GM21360 (cell line): ENCODE results near the gene GATA5.

Source experiments
- ATAC-seq: cut with Tn5 transposase; IDR thresholded peaks from one replicate; pipeline ENCODE4 v1.9.1; 2021; ENCODE audit warnings: mild to moderate bottlenecking, moderate library complexity; ENCODE audit not compliant: unreplicated experiment

GATA5 gene

GRCh38 chr20:62473717-62474603 is 1.8 kb downstream of the GATA5 start:
- no peak for ATAC-seq

- no peak for ATAC-seq
These were observed 2.7 kb downstream of the GATA5 start for GRCh38 chr20:62472941-62473585.

- ATAC-seq, result no peak
These were observed 3.5 kb downstream of the GATA5 start for GRCh38 chr20:62472138-62472940.

GRCh38 chr20:62470459-62470858 is 5.3 kb downstream of the GATA5 start:
- ATAC-seq, result no peak

- no peak for ATAC-seq
These were observed 5.8 kb downstream of the GATA5 start for GRCh38 chr20:62470001-62470400.

- ATAC-seq, result no peak
These were observed 6.4 kb downstream of the GATA5 start for GRCh38 chr20:62469352-62469751.

GRCh38 chr20:62466806-62467537 is 8.8 kb downstream of the GATA5 start:
- ATAC-seq, result no peak

- ATAC-seq, result no peak
These were observed 9.6 kb downstream of the GATA5 start for GRCh38 chr20:62466072-62466760.

- ATAC-seq, result no peak
These were observed 10.8 kb downstream of the GATA5 start for GRCh38 chr20:62464990-62465389.

GRCh38 chr20:62464425-62464770 is 11.4 kb downstream of the GATA5 start:
- ATAC-seq, result no peak

- no peak for ATAC-seq
These were observed 12.0 kb downstream of the GATA5 start for GRCh38 chr20:62463651-62464424.

- ATAC-seq, result no peak
These were observed 12.7 kb downstream of the GATA5 start for GRCh38 chr20:62462976-62463592.

- no peak for ATAC-seq
These were observed 14.0 kb downstream of the GATA5 start for GRCh38 chr20:62461834-62462233.

- no peak for ATAC-seq
These were observed 14.6 kb downstream of the GATA5 start for GRCh38 chr20:62461157-62461556.

GRCh38 chr20:62460678-62461077 is 15.1 kb downstream of the GATA5 start:
- no peak for ATAC-seq

- no peak for ATAC-seq
These were observed 16.3 kb downstream of the GATA5 start for GRCh38 chr20:62459488-62459887.

GRCh38 chr20:62458275-62459251 is 17.2 kb downstream of the GATA5 start:
- ATAC-seq, result no peak

GRCh38 chr20:62457831-62458230 is 18.0 kb downstream of the GATA5 start:
- ATAC-seq, result no peak
